GM19452 (cell line): ENCODE measurements around the gene SPRTN.
A peak's percentile ranks its signal among the peaks of the same experiment; 100 is the strongest.
"Not testable (repeated sequence)": the region's sequence is repeated elsewhere in the genome, so short reads cannot be mapped to it uniquely, and the experiment has no call there.

Experiments
- ATAC-seq: cut with Tn5 transposase; IDR thresholded peaks from one replicate; pipeline ENCODE4 v1.9.1; 2021; ENCODE audit not compliant: unreplicated experiment

The SPRTN gene

GRCh38 chr1:231335663-231336602, 2.2 kb upstream of the SPRTN start:
- no peak for ATAC-seq

GRCh38 chr1:231337043-231337471, 1.0 kb upstream of the SPRTN start:
- ATAC-seq: peak; percentile 0

GRCh38 chr1:231337472-231338269, 422 bp upstream of the SPRTN start, which contains the start of gene EXOC8:
Gene EXOC8, minus strand, starts transcription at chr1:231337852. Its CDS starts 107 bp downstream, at chr1:231337745.
- peak; percentile 70 for ATAC-seq

GRCh38 chr1:231340328-231341013, 2.4 kb downstream of the SPRTN start:
- ATAC-seq: no peak

GRCh38 chr1:231347961-231348360, 9.9 kb downstream of the SPRTN start:
- ATAC-seq: no peak

- no peak for ATAC-seq
These were observed 10.3 kb downstream of the SPRTN start for GRCh38 chr1:231348442-231348841.

- ATAC-seq: not testable (repeated sequence)
These were observed 10.8 kb downstream of the SPRTN start for GRCh38 chr1:231348856-231349255.

GRCh38 chr1:231351816-231352215, 13.7 kb downstream of the SPRTN start:
- no peak for ATAC-seq

- no peak for ATAC-seq
These were observed 15.0 kb downstream of the SPRTN start for GRCh38 chr1:231353086-231353485.

- ATAC-seq: no peak
These were observed 16.4 kb downstream of the SPRTN start for GRCh38 chr1:231354330-231355020.

- ATAC-seq: no peak
These were observed 17.1 kb downstream of the SPRTN start for GRCh38 chr1:231355171-231355570.

GRCh38 chr1:231357187-231357772, 19.2 kb downstream of the SPRTN start:
- no peak for ATAC-seq

- peak; percentile 71 for ATAC-seq
These were observed 19.8 kb downstream of the SPRTN start for GRCh38 chr1:231357831-231358354.

GRCh38 chr1:231359113-231359512, 21.0 kb downstream of the SPRTN start:
- ATAC-seq: no peak

GRCh38 chr1:231362325-231362724, 24.2 kb downstream of the SPRTN start:
- ATAC-seq: no peak

- ATAC-seq: no peak
These were observed 25.5 kb downstream of the SPRTN start for GRCh38 chr1:231363624-231364023.

GRCh38 chr1:231364192-231364591, 26.1 kb downstream of the SPRTN start:
- no peak for ATAC-seq

- ATAC-seq: no peak
These were observed 31.2 kb downstream of the SPRTN start for GRCh38 chr1:231369282-231369681.

GRCh38 chr1:231372501-231372900, 34.4 kb downstream of the SPRTN start:
- ATAC-seq: no peak

- no peak for ATAC-seq
These were observed 36.3 kb downstream of the SPRTN start for GRCh38 chr1:231374394-231374793.
